Measurements from ENCODE around the gene SFT2D1. TPM values are rescaled to one million over a fixed set of nuclear protein-coding genes. Genes with fewer than 3 reads are reported as not detected.
"Not testable (repeated sequence)": the region's sequence is repeated elsewhere in the genome, so short reads cannot be mapped to it uniquely, and the experiment has no call there.

Gene SFT2D1
- total RNA-seq (2014; rRNA removed; shearing (Covaris generic)) = 41.8 and 60.3 TPM in 2 replicates

- DNase-seq (ENCODE audit: low spot score) = peak; percentile 57
Measured at GRCh38 chr6:166342349-166343149, at the start of gene SFT2D1. TSS of gene SFT2D1 (minus strand) at chr6:166342545. CDS start at chr6:166342481, 64 bp downstream.

- DNase-seq (ENCODE audit: low spot score) = no peak
Measured at GRCh38 chr6:166389119-166389518, 46.8 kb upstream of the SFT2D1 start.

GRCh38 chr6:166388290-166389004 lies 46.1 kb upstream of the SFT2D1 start:
- DNase-seq (ENCODE audit: low spot score) = no peak

- no peak for DNase-seq (ENCODE audit: low spot score)
Measured at GRCh38 chr6:166387642-166388289, 45.4 kb upstream of the SFT2D1 start.

- not testable (repeated sequence) for DNase-seq (ENCODE audit: low spot score)
Measured at GRCh38 chr6:166387098-166387497, 44.8 kb upstream of the SFT2D1 start.

DNA sequence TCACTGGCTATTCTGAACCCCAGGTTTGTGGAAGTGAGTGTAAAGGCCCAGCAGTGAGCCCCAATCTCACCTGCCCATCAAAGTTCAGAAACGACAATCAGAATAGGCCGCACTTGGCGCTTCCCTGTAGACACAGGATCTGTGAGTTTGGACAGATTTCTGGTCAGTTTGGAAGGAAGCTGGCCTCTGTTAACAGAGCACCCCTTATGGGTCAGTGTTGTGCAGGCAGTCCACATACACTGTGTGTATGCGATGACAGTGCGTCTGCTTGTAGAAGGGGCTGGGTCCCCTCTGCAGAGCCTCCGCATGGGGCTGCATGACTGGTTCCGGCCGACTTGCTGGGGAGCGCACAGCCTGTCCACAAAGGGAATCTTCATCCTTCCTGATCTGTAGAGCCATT lies 43.8 kb upstream of the SFT2D1 start:
- DNase-seq (ENCODE audit: low spot score) = no peak

DNA sequence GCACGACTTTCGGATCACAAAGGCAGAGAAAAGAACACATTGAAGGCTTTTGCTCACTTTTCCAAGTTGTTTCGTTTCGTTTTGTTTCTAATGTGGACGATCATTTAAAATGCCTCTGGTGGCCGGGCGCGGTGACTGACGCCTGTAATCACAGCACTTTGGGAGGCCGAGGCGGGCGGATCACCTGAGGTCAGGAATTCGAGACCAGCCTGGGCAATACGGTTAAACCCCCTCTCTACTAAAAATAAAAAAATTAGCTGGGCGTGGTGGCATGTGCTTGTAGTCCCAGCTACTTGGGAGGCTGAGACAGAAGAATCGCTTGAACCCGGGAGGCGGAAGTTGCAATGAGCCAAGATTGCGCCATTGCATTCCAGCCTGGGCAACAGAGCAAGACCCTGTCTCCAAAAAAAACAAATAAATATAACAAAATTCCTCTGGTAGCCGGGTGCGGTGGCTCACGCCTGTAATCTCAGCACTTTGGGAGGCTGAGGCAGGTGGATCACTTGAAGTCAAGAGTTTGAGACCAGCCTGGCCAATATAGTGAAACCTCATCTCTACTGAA lies 41.5 kb upstream of the SFT2D1 start:
- not testable (repeated sequence) for DNase-seq (ENCODE audit: low spot score)

DNA sequence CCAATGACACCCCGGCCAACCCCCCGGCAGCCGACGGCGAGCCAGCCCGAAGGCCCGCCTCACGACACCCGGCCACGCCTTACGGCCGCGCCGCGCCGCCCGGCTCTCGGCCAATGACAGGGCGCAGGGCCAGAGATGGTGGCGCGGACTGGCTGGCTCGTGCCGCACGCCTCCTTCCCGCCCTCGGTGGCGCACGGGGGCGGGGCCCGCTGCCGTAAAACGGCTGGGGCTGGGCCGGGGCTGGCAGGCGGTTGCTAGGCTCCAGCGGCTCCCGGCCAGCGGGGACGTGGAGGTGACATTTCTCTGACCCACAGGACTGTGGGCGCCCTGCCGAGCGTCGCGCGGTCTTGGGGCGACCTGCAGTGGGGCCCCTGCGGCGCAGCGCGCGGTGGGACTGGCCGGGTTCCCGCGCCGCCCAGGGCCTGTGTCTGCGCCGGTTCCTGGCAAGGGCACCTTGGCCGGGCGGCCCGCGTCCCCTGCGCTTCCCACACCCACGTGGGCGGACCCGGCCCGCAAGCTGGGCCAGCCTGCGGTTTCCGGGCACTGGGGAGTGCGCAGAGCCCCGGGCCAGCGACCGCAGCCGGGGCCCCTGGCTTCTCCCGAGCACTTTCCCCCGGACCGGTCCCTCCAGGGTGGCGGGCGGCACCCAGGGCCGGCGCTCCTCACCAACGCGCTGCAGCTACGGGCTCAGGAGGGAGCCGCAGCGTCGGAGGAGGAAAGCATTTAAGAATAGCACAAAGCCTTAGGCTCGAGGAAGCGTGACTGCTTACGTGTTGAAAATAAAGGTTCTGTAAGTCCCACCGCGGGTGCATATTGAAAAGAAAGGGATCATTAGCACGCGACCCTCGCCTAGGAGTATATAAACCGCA lies 40.8 kb upstream of the SFT2D1 start, which contains the start of gene MPC1:
Gene MPC1 (minus strand): TSS at position 8 of the 869 bp plus-strand sequence. CDS start 64 bp downstream, outside the sequence.
- peak; percentile 81 for DNase-seq (ENCODE audit: low spot score)

- DNase-seq (ENCODE audit: low spot score) = no peak
Measured at GRCh38 chr6:166382500-166382932, 40.2 kb upstream of the SFT2D1 start.

DNA sequence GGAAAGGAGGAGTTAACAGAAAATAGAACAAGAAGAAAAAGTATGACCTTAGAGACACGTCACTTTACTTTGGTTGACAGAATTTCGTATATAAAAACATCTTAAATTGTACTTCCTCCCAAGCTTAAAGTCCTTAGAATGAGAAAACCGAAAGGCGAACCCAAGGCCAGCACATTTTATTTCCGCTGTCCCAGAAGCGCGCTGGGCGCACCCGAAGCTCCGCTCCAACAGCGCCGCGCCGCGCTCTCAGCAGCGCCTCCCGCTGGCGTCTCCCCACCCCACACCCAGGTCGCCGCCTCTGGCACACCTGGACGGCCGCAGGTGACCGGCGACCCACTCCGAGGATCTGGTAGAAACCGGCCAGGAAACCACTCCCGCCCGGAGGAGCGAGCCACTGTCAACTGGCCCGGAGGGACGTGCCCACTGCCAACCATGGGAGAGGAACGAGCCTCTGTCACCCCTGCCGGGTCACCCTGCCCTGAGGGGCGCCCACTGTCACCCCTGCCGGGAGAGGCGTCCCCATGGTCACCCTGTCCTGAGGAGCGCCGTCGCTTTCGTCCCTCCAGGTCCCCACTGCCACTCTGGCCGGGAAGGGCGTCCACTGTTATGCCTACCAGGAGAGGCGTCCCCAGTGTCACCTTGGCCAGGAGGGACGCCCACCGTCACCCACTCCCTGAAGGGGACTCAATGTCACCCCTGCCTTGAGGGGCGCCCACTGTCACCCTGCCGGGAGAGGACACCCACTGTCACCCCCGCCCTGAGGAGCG lies 39.6 kb upstream of the SFT2D1 start:
- no peak for DNase-seq (ENCODE audit: low spot score)

GRCh38 chr6:166381381-166381732 lies 39.0 kb upstream of the SFT2D1 start:
- DNase-seq (ENCODE audit: low spot score) = no peak

GRCh38 chr6:166379800-166380199 lies 37.5 kb upstream of the SFT2D1 start:
- DNase-seq (ENCODE audit: low spot score) = no peak

- no peak for DNase-seq (ENCODE audit: low spot score)
Measured at GRCh38 chr6:166379103-166379586, 36.8 kb upstream of the SFT2D1 start.

DNA sequence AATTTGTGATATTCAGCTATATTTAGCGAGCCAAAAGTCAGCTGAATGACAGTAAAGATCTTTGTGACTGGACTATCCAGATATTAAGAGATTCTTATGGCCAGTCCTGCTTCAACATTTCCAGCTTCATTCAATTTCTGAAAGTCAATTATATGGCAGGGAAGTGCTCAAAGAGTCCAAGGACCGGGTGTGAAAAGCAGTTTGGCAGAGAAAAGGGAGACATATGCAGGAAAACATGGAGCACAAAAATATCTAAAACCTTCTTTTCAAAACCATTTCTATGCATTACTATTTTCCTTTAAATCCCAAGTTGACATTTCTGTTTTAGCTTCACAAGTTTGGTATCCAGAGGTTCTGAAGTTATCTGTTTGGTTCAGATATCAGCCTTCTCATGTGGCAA lies 35.4 kb upstream of the SFT2D1 start:
- DNase-seq (ENCODE audit: low spot score) = no peak

- DNase-seq (ENCODE audit: low spot score) = no peak
Measured at GRCh38 chr6:166375013-166375412, 32.7 kb upstream of the SFT2D1 start.

DNA sequence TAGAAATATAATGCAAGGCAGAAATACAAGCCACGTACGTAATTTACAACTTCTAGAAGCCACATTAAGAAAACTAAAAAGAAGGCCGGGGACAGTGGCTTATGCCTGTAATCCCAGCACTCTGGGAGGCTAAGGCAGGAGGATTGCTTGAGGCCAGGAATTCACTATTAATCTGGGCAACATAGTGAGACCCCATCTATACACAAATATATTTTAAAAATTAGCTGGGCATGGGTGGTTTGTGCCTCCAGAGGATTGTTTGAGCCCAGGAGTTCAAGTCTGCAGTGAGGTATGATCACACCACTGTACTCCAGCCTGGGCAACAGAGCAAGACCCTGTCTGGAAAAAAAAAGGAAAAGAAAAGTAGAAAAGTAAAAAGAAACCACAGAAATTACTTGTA lies 28.1 kb upstream of the SFT2D1 start:
- DNase-seq (ENCODE audit: low spot score) = no peak

DNA sequence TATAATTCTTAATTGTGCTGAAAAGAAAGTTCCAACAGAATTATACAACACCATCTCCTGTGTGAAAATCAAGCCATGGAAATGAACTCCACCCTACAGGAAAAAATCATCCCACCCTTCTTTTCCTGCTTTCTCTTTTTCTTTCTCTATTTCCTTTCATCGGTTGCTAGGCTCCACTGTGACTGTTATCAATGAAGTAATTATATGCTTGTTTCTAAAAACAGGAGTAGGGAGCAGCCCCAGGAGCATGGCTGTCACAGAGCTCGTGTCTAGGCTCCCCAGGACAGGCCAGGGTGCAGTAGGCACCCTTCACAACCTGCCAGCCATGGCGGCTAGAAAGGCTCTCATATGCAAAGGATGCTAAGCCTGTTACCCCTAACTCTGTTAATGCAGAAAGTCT lies 27.4 kb upstream of the SFT2D1 start:
- DNase-seq (ENCODE audit: low spot score) = no peak

DNA sequence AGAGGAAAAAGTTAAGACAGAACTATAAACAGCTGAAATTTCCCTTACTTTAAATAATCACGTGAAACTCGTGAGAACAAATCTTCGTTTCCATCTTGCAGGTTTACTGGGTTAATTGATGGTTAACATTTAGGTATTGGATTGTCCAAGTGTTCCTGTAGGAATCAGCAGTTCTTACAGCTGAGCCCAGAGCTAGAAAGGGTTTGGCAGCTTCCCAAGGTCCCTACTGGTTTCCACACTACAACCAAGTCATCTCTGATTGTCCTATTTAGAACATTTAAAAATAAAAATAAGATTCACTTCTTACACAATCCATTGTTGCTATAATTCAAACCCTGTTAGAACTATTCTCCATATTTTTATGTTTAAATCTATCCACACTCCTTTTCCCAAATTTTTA lies 24.6 kb upstream of the SFT2D1 start:
- no peak for DNase-seq (ENCODE audit: low spot score)

DNA sequence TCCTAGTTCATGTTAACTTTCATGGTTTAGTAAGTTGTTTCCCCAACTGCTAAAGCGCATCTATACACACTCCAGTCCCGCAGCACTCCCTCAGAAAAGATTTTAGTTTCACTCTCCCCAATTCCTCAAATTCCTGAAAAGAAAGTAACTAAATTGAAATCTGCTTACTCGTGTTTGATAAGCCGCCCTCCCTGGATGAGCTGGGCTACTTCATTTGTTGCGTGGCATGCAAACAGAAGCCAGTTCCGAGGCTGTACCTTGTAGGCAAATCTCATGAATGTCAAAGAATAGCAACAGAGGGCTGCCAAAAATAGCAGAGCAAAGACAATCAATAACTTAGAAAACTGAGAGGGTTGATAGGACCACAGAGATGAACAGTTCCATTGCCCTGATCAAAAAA lies 23.5 kb upstream of the SFT2D1 start:
- DNase-seq (ENCODE audit: low spot score) = peak; percentile 30

DNA sequence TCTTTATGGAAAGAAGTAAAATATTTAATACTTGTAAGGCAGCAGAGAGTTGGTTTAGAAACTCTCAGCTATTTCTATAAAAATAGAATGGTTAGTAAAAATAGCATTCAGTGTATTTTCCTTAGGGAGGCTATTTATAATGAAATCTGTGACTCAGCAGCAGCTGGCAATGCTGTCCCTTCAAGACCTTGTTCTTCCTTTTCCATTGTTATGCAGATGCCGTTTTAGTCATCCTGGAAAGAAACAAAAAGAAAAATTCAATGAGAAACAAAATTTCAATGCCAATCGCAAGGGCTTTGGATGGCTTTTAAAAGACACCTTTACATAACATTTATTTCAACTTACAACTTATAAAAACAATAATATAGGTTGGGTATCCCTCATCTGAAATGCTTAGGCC lies 22.9 kb upstream of the SFT2D1 start:
- peak; percentile 67 for DNase-seq (ENCODE audit: low spot score)

All from A172 (cell line).